HepG2 (cell line): ENCODE data around the gene MYCBPAP. TPM values are rescaled to one million over a fixed set of nuclear protein-coding genes. Genes with fewer than 3 reads are reported as not detected.

Experiments used
- ATF2 ChIP-seq: sonication (generic); formaldehyde crosslinking; IDR thresholded peaks from 2 replicates; pipeline ENCODE4 v1.4.0; 2020; ENCODE audit warnings: missing genetic modification reagents
- BRF2 ChIP-seq: sonication (generic); formaldehyde crosslinking; IDR thresholded peaks from 2 replicates; pipeline ENCODE4 v1.8.1; 2022; ENCODE audit warnings: mild to moderate bottlenecking, missing genetic modification reagents
- FOXK1 ChIP-seq: sonication (generic); formaldehyde crosslinking; IDR thresholded peaks from 2 replicates; pipeline ENCODE4 v1.4.0; 2020; ENCODE audit warnings: low read depth, missing genetic modification reagents, borderline replicate concordance
- FOXP1 ChIP-seq, 2 experiments: fragments of 450-650 bp in 1 of 2; IDR thresholded peaks; 2 replicates each; pipeline ENCODE4 v1.6.1; 2017 to 2018; ENCODE audit warnings: antibody characterized with exemption in 1 of 2
- JUND ChIP-seq: sonication (generic); formaldehyde crosslinking; IDR thresholded peaks from 2 replicates; pipeline ENCODE4 v1.8.0; 2022; ENCODE audit warnings: mild to moderate bottlenecking, missing genetic modification reagents
- KAT7 ChIP-seq: IDR thresholded peaks from 2 replicates; pipeline ENCODE4 v1.6.1; 2018; ENCODE audit warnings: borderline replicate concordance, missing compliant biosample characterization
- LCORL ChIP-seq, 2 experiments: fragments of 450-650 bp in 1 of 2; sonication (generic) in 1 of 2; formaldehyde crosslinking in 1 of 2; IDR thresholded peaks; 2 replicates each; pipeline versions ENCODE4 v1.5.0 to v1.6.1; 2017 to 2020; ENCODE audit warnings: antibody characterized with exemption in 1 of 2, missing genetic modification reagents in 1 of 2
- MEIS2 ChIP-seq: sonication (generic); formaldehyde crosslinking; IDR thresholded peaks from 2 replicates; pipeline ENCODE4 v1.9.0; 2021; ENCODE audit warnings: mild to moderate bottlenecking, missing genetic modification reagents
- MIER3 ChIP-seq: IDR thresholded peaks from 2 replicates; pipeline ENCODE4 v1.6.1; 2016; ENCODE audit warnings: missing compliant biosample characterization, borderline replicate concordance
- NFIC ChIP-seq: IDR thresholded peaks from 2 replicates; pipeline ENCODE4 v1.6.1; 2012; ENCODE audit warnings: mild to moderate bottlenecking, low read length, inconsistent platforms
- NR0B2 ChIP-seq: sonication (generic); formaldehyde crosslinking; IDR thresholded peaks from 2 replicates; pipeline ENCODE4 v1.4.0; 2020; ENCODE audit warnings: mild to moderate bottlenecking, missing genetic modification reagents
- NR2C2 ChIP-seq: sonication (generic); formaldehyde crosslinking; IDR thresholded peaks from 2 replicates; pipeline ENCODE4 v1.4.0; 2020; ENCODE audit warnings: missing genetic modification reagents, mild to moderate bottlenecking, moderate library complexity, borderline replicate concordance
- PITX1 ChIP-seq: sonication (generic); formaldehyde crosslinking; IDR thresholded peaks from 2 replicates; pipeline ENCODE4 v1.5.1; 2020; ENCODE audit warnings: mild to moderate bottlenecking, missing genetic modification reagents
- POLR2G ChIP-seq: fragments of 200-400 bp; formaldehyde crosslinking; IDR thresholded peaks from 2 replicates; pipeline ENCODE4 v1.6.1; 2018; ENCODE audit warnings: mild to moderate bottlenecking, low read depth, low read length, moderate library complexity
- RAD51 ChIP-seq: fragments of 450-650 bp; IDR thresholded peaks from 2 replicates; pipeline ENCODE4 v1.6.1; 2016; ENCODE audit warnings: borderline replicate concordance
- TOE1 ChIP-seq: sonication (generic); formaldehyde crosslinking; IDR thresholded peaks from 2 replicates; pipeline ENCODE4 v1.4.0; 2020; ENCODE audit warnings: mild to moderate bottlenecking, missing genetic modification reagents
- XRCC5 ChIP-seq: fragments of 200-400 bp; formaldehyde crosslinking; optimal IDR thresholded peaks from 2 replicates; pipeline ENCODE3; 2017; ENCODE audit warnings: mild to moderate bottlenecking, low read length
- YEATS4 ChIP-seq: sonication (generic); formaldehyde crosslinking; IDR thresholded peaks from 2 replicates; pipeline ENCODE4 v1.4.0; 2020; ENCODE audit warnings: missing genetic modification reagents, borderline replicate concordance
- ZBTB21 ChIP-seq: sonication (generic); formaldehyde crosslinking; IDR thresholded peaks from 2 replicates; pipeline ENCODE4 v1.4.0; 2020; ENCODE audit warnings: missing genetic modification reagents
- ZFP82 ChIP-seq: sonication (generic); formaldehyde crosslinking; IDR thresholded peaks from 2 replicates; pipeline ENCODE4 v1.5.1; 2020; ENCODE audit warnings: mild to moderate bottlenecking, missing genetic modification reagents, borderline replicate concordance
- ZMAT3 ChIP-seq: sonication (generic); formaldehyde crosslinking; conservative IDR thresholded peaks from 2 replicates; pipeline ENCODE4 v1.7.0; 2021; ENCODE audit warnings: missing genetic modification reagents
- ZNF570 ChIP-seq: sonication (generic); formaldehyde crosslinking; IDR thresholded peaks from 2 replicates; pipeline ENCODE4 v1.4.0; 2020; ENCODE audit warnings: mild to moderate bottlenecking, missing genetic modification reagents, borderline replicate concordance
- ZNF772 ChIP-seq: sonication (generic); formaldehyde crosslinking; IDR thresholded peaks from 2 replicates; pipeline ENCODE4 v1.5.0; 2020; ENCODE audit warnings: mild to moderate bottlenecking, missing genetic modification reagents
- ZSCAN5A ChIP-seq: sonication (generic); formaldehyde crosslinking; IDR thresholded peaks from 2 replicates; pipeline ENCODE4 v1.8.0; 2022; ENCODE audit warnings: mild to moderate bottlenecking, missing genetic modification reagents, borderline replicate concordance
- polyA plus RNA-seq, 8 experiments: library from polyadenylated mRNA; depleted of rRNA in 3 of 8; stranded (reverse) in 7 of 8; unstranded in 1 of 8; fragments of >200 nt; fragmentation: Illumina TruSeq in 4 of 8; extraction: Trizol in 4 of 8; gene quantifications; 2 replicates each; pipeline versions ENCODE4 v1.2.1 to v1.2.3, GENCODE V29; 2011 to 2016; ENCODE audit warnings: low read depth in 4 of 8, missing spikeins in 1 of 8, mixed read lengths in 1 of 8; ENCODE audit not compliant: insufficient read depth in 1 of 8
- total RNA-seq, 5 experiments: library from RNA; depleted of rRNA; stranded (reverse); fragments of >200 nt; fragmentation: Illumina TruSeq; extraction: Trizol; gene quantifications; 2 replicates each; pipeline ENCODE4 v1.2.3, GENCODE V29; 2016; ENCODE audit warnings: low read depth in 1 of 5

Gene MYCBPAP
- total and polyA plus RNA-seq, 2 of the 13 experiments (the other 11 are each of a cell fraction or from before 2014, with no cell fraction given): 0.22 to 0.24 TPM

DNA sequence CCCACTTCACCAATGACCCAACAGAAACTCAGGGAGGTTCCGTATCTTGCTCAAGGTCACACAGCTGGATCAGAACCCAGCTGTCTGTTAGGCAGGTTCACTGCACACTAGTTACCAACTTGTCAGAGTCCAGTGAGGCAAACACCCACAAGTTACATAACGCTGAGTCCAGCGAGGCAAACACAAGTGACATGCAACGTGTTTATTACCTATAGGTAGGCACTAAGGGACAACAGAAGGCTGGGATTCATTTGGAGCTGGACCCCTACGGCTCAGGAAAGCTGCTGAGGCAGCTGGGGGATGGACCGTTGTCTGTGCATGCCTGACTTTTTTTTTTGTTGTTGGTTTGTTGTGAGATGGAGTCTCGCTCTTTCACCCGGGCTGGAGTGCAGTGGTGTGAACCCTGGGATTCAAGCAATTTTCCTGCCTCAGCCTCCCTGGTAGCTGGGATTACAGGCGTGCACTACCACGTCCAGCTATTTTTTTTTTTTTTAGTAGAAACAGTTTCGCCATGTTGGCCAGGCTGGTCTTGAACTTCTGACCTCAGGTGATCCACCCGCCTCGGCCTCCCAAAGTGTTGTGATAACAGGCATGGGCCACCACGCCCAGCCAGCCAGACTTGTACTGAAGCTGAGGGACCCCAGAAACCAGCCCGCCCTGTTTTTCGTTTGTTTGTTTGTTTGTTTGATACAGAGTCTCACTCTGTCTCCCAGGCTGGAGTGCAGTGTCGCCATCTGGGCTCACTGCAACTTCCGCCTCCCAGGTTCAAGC, 31.5 kb upstream of the MYCBPAP start (continued):
- TF ChIP-seq LCORL (IDR thresholded peaks at IDR 0.05) (no peak), LCORL (CRISPR knock-in tag; IDR thresholded peaks at IDR 0.05) (peak; percentile 52; the same call in 1 of the 2 replicates), ZNF570 (CRISPR knock-in tag) (no peak), XRCC5 (no peak), PITX1 (CRISPR knock-in tag) (peak; percentile 39; the same call in 1 of the 2 replicates), TOE1 (no peak), FOXK1 (peak; percentile 13; the same call in 1 of the 2 replicates), RAD51 (no peak), ZBTB21 (CRISPR knock-in tag) (no peak), NFIC (no peak), POLR2G (peak; percentile 6; the same call in 1 of the 2 replicates), ZSCAN5A (CRISPR knock-in tag) (no peak), MEIS2 (CRISPR knock-in tag) (peak; percentile 57; the same call in 1 of the 2 replicates), ZNF772 (CRISPR knock-in tag) (peak; percentile 89), FOXP1 (IDR thresholded peaks at IDR 0.05) (no peak), FOXP1 (CRISPR knock-in tag; IDR thresholded peaks at IDR 0.05) (peak; percentile 60), YEATS4 (peak; percentile 58; the same call in 1 of the 2 replicates), JUND (CRISPR knock-in tag) (no peak), NR0B2 (CRISPR knock-in tag) (no peak), ZFP82 (no peak; the same call in 1 of the 2 replicates), ZMAT3 (CRISPR knock-in tag) (peak; percentile 28; the same call in 1 of the 2 replicates), MIER3 (peak; percentile 43; the same call in 1 of the 2 replicates), KAT7 (CRISPR knock-in tag) (no peak), ATF2 (CRISPR knock-in tag) (peak; percentile 7; the same call in 1 of the 2 replicates), NR2C2 (CRISPR knock-in tag) (no peak), BRF2 (CRISPR knock-in tag) (no peak)
